Breast epithelium (tissue), 3 donors: ENCODE data around the gene GAPDHS.

Experiments
- POLR2A ChIP-seq: fragments of 450-650 bp; IDR thresholded peaks from one replicate; pipeline ENCODE4 v1.6.1; 2016; ENCODE audit warnings: antibody characterized with exemption, mild to moderate bottlenecking, moderate library complexity
- TF ChIP-seq, protein P1 (sequence below), 3 donors: fragments of 450-650 bp; IDR thresholded peaks; one replicate each; pipeline ENCODE4 v1.5.1; 2016 to 2017; ENCODE audit warnings: antibody characterized with exemption in 3 of 3, mild to moderate bottlenecking in 3 of 3, moderate library complexity in 3 of 3

DNA sequence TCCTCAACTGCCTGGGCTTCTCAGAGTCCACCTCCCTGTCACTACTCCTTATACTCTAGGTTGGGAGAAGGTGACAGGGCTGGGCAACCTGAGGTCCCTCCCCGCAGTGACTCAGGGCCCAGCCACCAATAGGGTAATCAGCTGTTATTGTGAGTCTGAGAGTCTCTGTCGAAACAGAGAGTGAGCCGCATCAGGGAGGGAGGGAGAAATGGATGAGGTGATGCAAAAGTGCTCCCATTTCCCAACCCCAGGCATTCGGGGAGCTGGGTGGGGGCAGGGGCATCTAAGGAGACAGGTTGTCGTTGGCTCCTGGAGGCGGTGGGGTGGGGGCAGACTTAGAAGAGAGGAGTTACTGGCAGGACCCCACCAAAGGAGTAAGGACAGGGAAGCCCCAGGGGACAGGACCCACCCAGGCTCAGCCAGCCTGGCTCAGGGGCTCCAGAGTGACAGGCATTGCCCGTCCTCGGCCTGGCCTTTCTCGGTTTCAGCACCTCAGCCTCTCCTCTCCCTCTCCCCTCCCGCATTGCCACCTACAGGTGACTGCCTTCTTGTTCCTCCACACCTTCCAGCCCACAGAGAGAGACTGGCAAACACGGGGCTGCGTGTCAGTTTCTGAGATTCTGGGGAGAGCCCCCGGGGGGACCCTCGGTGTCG is 19.5 kb upstream of the GAPDHS start, which contains the start of gene DMKN:
- TF ChIP-seq, protein P1, sequence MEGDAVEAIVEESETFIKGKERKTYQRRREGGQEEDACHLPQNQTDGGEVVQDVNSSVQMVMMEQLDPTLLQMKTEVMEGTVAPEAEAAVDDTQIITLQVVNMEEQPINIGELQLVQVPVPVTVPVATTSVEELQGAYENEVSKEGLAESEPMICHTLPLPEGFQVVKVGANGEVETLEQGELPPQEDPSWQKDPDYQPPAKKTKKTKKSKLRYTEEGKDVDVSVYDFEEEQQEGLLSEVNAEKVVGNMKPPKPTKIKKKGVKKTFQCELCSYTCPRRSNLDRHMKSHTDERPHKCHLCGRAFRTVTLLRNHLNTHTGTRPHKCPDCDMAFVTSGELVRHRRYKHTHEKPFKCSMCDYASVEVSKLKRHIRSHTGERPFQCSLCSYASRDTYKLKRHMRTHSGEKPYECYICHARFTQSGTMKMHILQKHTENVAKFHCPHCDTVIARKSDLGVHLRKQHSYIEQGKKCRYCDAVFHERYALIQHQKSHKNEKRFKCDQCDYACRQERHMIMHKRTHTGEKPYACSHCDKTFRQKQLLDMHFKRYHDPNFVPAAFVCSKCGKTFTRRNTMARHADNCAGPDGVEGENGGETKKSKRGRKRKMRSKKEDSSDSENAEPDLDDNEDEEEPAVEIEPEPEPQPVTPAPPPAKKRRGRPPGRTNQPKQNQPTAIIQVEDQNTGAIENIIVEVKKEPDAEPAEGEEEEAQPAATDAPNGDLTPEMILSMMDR (IDR thresholded peaks at IDR 0.05) = no peak
- no peak for TF ChIP-seq POLR2A
